GM12878 (cell line): Measurements from ENCODE around the gene ARID5B. TPM values are rescaled to one million over a fixed set of nuclear protein-coding genes. Genes with fewer than 3 reads are reported as not detected.

Experiments used
- BCL11A ChIP-seq: IDR thresholded peaks from 2 replicates; pipeline ENCODE4 v1.6.1; 2011; ENCODE audit warnings: low read depth, low read length
- BHLHE40 ChIP-seq, 2 experiments: fragments of 450-650 bp in 1 of 2; IDR thresholded peaks; 2 replicates each; pipeline ENCODE4 v1.6.1; 2011 to 2017; ENCODE audit warnings: low read depth in 2 of 2, borderline replicate concordance in 1 of 2, improper control_type of control experiment in 1 of 2, low read length in 1 of 2, mild to moderate bottlenecking in 1 of 2
- CHD2 ChIP-seq: IDR thresholded peaks from 2 replicates; pipeline ENCODE4 v1.6.1; 2011; ENCODE audit warnings: low read depth, low read length, improper control_type of control experiment, borderline replicate concordance
- CREB1 ChIP-seq: IDR thresholded peaks from 2 replicates; pipeline ENCODE4 v1.6.1; 2012; ENCODE audit warnings: low read depth, mild to moderate bottlenecking, inconsistent platforms
- E2F8 ChIP-seq: fragments of 450-650 bp; IDR thresholded peaks from 2 replicates; pipeline ENCODE4 v1.6.1; 2018; ENCODE audit warnings: mild to moderate bottlenecking, low read depth, moderate library complexity; ENCODE audit not compliant: partially characterized antibody
- EP300 ChIP-seq, 2 experiments: fragments of 150-350 bp in 1 of 2; IDR thresholded peaks; 2 replicates each; pipeline ENCODE4 v1.6.1; 2011 to 2012; ENCODE audit warnings: low read depth in 2 of 2, low read length in 2 of 2, borderline replicate concordance in 1 of 2, improper control_type of control experiment in 1 of 2, inconsistent platforms in 1 of 2; ENCODE audit not compliant: control insufficient read depth in 1 of 2
- ETV6 ChIP-seq, 2 experiments: fragments of 450-650 bp in 1 of 2; IDR thresholded peaks in 1 of 2; conservative IDR thresholded peaks in 1 of 2; 2 replicates each; pipeline ENCODE4 v1.6.1; 2014; ENCODE audit warnings: antibody characterized with exemption in 1 of 2, borderline replicate concordance in 1 of 2, low read depth in 1 of 2, mild to moderate bottlenecking in 1 of 2, moderate library complexity in 1 of 2
- FOXM1 ChIP-seq: IDR thresholded peaks from 2 replicates; pipeline ENCODE4 v1.6.1; 2012; ENCODE audit warnings: low read depth, mild to moderate bottlenecking, inconsistent platforms, low read length, moderate library complexity
- NBN ChIP-seq: fragments of 450-650 bp; IDR thresholded peaks from 2 replicates; pipeline ENCODE4 v1.6.1; 2016
- SMAD1 ChIP-seq: fragments of 450-650 bp; IDR thresholded peaks from 2 replicates; pipeline ENCODE4 v1.6.1; 2018; ENCODE audit warnings: mild to moderate bottlenecking, low read depth; ENCODE audit not compliant: partially characterized antibody
- SMAD5 ChIP-seq: IDR thresholded peaks from 2 replicates; pipeline ENCODE4 v1.6.1; 2016; ENCODE audit warnings: antibody characterized with exemption, low read depth
- TCF3 ChIP-seq: IDR thresholded peaks from 2 replicates; pipeline ENCODE4 v1.6.1; 2012; ENCODE audit warnings: low read depth, mild to moderate bottlenecking, low read length, borderline replicate concordance; ENCODE audit not compliant: insufficient read depth
- ZBED1 ChIP-seq: IDR thresholded peaks from 2 replicates; pipeline ENCODE4 v1.6.1; 2016; ENCODE audit warnings: borderline replicate concordance
- ZNF274 ChIP-seq: IDR thresholded peaks from one replicate; pipeline ENCODE4 v1.8.0; 2011; ENCODE audit not compliant: insufficient read length, insufficient read depth
- ZNF687 ChIP-seq: fragments of 450-650 bp; IDR thresholded peaks from 2 replicates; pipeline ENCODE4 v1.6.1; 2017; ENCODE audit warnings: mild to moderate bottlenecking, moderate library complexity
- polyA plus RNA-seq, 11 experiments: library from polyadenylated mRNA; depleted of rRNA in 4 of 11; unstranded in 6 of 11; stranded (reverse) in 5 of 11; fragments of >200 nt; fragmentation: Nextera tagmentation in 4 of 11; fragmentation: Illumina TruSeq in 1 of 11; extraction: Ambion mirVana in 4 of 11; extraction: Trizol in 1 of 11; gene quantifications; 1 replicate in 1 of 11; 2 replicates in 10 of 11; pipeline versions ENCODE4 v1.2.1 to v1.2.3, GENCODE V29; 2011 to 2016; ENCODE audit warnings: inconsistent platforms in 2 of 11, missing spikeins in 2 of 11, low read depth in 1 of 11
- total RNA-seq, 4 experiments: library from RNA; depleted of rRNA in 3 of 4; stranded (reverse); fragments of >200 nt in 3 of 4; fragmentation: Illumina TruSeq in 1 of 4; extraction: Trizol in 1 of 4; gene quantifications; 2 replicates each; pipeline versions ENCODE4 v1.2.1 to v1.2.3, GENCODE V29; 2013 to 2021
- TF ChIP-seq, protein P1 (sequence below): fragments of 450-650 bp; IDR thresholded peaks from 2 replicates; pipeline ENCODE4 v1.6.1; 2017; ENCODE audit warnings: mild to moderate bottlenecking, low read depth, inconsistent platforms; ENCODE audit not compliant: poor library complexity, severe bottlenecking
- TF ChIP-seq, protein P2 (sequence below): IDR thresholded peaks from 2 replicates; pipeline ENCODE4 v1.6.1; 2012; ENCODE audit warnings: low read depth, low read length, improper control_type of control experiment

Gene ARID5B
- total and polyA plus RNA-seq, 10 of the 15 experiments (the other 5 are each of a cell fraction or from before 2014, with no cell fraction given) = 2.7 to 8.5 (median 6.1) TPM

DNA sequence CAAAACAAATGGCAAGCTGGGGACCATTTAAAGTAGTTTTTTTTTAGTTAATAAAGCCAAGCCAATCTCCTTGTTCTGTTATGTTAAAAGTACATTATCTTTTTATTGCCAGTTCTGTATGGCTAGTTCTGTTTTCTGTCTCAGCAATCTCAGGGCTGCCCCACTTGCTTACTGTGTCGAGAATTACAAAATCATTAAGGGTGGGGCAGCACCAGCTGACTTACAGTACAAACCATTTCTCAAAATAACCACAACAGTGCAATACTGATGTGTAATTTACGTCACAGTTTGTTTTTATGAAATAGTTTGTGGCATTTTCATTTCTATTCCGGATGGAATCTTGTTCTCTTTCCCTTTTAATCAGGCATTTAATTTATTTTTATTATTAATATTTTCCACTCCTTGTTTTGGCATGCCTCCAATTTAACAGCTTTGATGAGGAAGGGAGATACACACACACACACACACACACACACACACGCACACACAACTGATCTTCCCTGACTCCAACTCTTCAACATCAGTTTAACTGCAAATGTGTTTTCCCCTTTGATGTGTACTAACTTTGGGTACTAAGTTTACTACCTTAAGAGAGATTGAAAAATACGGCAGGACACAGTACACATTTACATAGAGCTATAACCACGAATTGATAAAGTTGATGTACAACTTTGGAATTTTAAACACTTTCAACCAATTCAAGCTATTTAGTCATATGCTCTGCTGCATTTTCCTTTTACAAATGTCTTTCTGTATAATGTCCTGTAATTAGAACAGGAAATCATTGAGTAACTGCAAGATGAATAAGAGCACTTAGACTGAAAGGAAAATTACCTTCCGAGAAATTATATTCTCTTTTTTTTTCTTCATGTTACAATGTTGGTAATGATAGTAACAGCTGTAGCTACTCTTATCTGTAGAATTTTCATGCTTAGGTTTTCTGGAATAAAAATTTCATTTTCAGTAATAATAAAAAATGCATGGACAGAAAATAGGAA, 91.5 kb downstream of the ARID5B start (continued):
- TF ChIP-seq, protein P1, sequence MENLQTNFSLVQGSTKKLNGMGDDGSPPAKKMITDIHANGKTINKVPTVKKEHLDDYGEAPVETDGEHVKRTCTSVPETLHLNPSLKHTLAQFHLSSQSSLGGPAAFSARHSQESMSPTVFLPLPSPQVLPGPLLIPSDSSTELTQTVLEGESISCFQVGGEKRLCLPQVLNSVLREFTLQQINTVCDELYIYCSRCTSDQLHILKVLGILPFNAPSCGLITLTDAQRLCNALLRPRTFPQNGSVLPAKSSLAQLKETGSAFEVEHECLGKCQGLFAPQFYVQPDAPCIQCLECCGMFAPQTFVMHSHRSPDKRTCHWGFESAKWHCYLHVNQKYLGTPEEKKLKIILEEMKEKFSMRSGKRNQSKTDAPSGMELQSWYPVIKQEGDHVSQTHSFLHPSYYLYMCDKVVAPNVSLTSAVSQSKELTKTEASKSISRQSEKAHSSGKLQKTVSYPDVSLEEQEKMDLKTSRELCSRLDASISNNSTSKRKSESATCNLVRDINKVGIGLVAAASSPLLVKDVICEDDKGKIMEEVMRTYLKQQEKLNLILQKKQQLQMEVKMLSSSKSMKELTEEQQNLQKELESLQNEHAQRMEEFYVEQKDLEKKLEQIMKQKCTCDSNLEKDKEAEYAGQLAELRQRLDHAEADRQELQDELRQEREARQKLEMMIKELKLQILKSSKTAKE = peak; percentile 58
- peak; percentile 53; the same call in 1 of the 2 replicates for TF ChIP-seq FOXM1
- no peak for TF ChIP-seq ZBED1
- peak; percentile 93 for TF ChIP-seq CREB1
- TF ChIP-seq BCL11A = peak; percentile 32; the same call in 1 of the 2 replicates
- TF ChIP-seq E2F8 = peak; percentile 35
- TF ChIP-seq ZNF274 = no peak
- TF ChIP-seq CHD2 = peak; percentile 38; the same call in 1 of the 2 replicates
- TF ChIP-seq ZNF687 = no peak
- peak in 1 of 2 experiments; percentile 26; a peak in 1 of 4 replicates for TF ChIP-seq BHLHE40 (IDR thresholded peaks at IDR 0.05; ENCODE audit: borderline replicate concordance in 1 of 2, low read depth in 2 of 2, low read length in 1 of 2)
- TF ChIP-seq EP300 (IDR thresholded peaks at IDR 0.05; ENCODE audit: borderline replicate concordance in 1 of 2, control insufficient read depth in 1 of 2, low read depth in 2 of 2, low read length in 2 of 2) = peak; percentile 88 to 93; a peak in 3 of 4 replicates
- TF ChIP-seq TCF3 = 0 out of 2 replicates have a peak, but pooled peaks have one; percentile 39
- no peak for TF ChIP-seq SMAD5
- no peak for TF ChIP-seq ETV6 (conservative IDR thresholded peaks at IDR 0.05 in 1 of 2, IDR thresholded peaks at IDR 0.05 in 1 of 2; ENCODE audit: borderline replicate concordance in 1 of 2, low read depth in 1 of 2)
- peak; percentile 36 for TF ChIP-seq SMAD1
- TF ChIP-seq, protein P2, sequence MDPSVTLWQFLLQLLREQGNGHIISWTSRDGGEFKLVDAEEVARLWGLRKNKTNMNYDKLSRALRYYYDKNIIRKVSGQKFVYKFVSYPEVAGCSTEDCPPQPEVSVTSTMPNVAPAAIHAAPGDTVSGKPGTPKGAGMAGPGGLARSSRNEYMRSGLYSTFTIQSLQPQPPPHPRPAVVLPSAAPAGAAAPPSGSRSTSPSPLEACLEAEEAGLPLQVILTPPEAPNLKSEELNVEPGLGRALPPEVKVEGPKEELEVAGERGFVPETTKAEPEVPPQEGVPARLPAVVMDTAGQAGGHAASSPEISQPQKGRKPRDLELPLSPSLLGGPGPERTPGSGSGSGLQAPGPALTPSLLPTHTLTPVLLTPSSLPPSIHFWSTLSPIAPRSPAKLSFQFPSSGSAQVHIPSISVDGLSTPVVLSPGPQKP = no peak
- TF ChIP-seq NBN = peak; percentile 44; the same call in 1 of the 2 replicates
